GM12878 (cell line): Measurements from ENCODE around the gene SH3YL1.

ENCODE experiments used
- KLF5 ChIP-seq: fragments of 450-650 bp; IDR thresholded peaks from 2 replicates; pipeline ENCODE4 v1.6.1; 2014; ENCODE audit warnings: mild to moderate bottlenecking; ENCODE audit not compliant: partially characterized antibody
- POLR2AphosphoS5 ChIP-seq: IDR thresholded peaks from 2 replicates; pipeline ENCODE4 v1.6.1; 2011; ENCODE audit warnings: mild to moderate bottlenecking, low read length, inconsistent platforms
- RCOR1 ChIP-seq: conservative IDR thresholded peaks from 2 replicates; pipeline ENCODE4 v1.6.1; 2012; ENCODE audit warnings: low read depth, low read length, improper control_type of control experiment
- RUNX3 ChIP-seq: IDR thresholded peaks from 2 replicates; pipeline ENCODE4 v1.6.1; 2012; ENCODE audit warnings: low read length, inconsistent platforms
- SIN3A ChIP-seq: IDR thresholded peaks from 2 replicates; pipeline ENCODE4 v1.6.1; 2012; ENCODE audit warnings: low read depth, low read length, improper control_type of control experiment
- TF ChIP-seq, protein P1 (sequence below), 3 experiments: IDR thresholded peaks in 2 of 3; conservative IDR thresholded peaks in 1 of 3; 2 replicates each; pipeline ENCODE4 v1.5.1; 2011; ENCODE audit warnings: low read depth in 3 of 3, low read length in 3 of 3, mild to moderate bottlenecking in 3 of 3, control low read depth in 2 of 3, moderate library complexity in 2 of 3, inconsistent platforms in 1 of 3, mixed read lengths in 1 of 3; ENCODE audit not compliant: control insufficient read depth in 2 of 3, insufficient read depth in 1 of 3; ENCODE audit errors: extremely low read depth in 1 of 3
- TF ChIP-seq, protein P2 (sequence below): IDR thresholded peaks from 2 replicates; pipeline ENCODE4 v1.6.1; 2011; ENCODE audit warnings: low read depth, low read length, improper control_type of control experiment, borderline replicate concordance

- TF ChIP-seq, protein P1, sequence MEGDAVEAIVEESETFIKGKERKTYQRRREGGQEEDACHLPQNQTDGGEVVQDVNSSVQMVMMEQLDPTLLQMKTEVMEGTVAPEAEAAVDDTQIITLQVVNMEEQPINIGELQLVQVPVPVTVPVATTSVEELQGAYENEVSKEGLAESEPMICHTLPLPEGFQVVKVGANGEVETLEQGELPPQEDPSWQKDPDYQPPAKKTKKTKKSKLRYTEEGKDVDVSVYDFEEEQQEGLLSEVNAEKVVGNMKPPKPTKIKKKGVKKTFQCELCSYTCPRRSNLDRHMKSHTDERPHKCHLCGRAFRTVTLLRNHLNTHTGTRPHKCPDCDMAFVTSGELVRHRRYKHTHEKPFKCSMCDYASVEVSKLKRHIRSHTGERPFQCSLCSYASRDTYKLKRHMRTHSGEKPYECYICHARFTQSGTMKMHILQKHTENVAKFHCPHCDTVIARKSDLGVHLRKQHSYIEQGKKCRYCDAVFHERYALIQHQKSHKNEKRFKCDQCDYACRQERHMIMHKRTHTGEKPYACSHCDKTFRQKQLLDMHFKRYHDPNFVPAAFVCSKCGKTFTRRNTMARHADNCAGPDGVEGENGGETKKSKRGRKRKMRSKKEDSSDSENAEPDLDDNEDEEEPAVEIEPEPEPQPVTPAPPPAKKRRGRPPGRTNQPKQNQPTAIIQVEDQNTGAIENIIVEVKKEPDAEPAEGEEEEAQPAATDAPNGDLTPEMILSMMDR (IDR thresholded peaks at IDR 0.05 in 2 of 3, conservative IDR thresholded peaks at IDR 0.05 in 1 of 3; ENCODE audit: control insufficient read depth in 2 of 3, extremely low read depth in 1 of 3, insufficient read depth in 1 of 3, low read depth in 3 of 3, low read length in 3 of 3) = no peak
- TF ChIP-seq RCOR1 (no peak), RUNX3 (no peak), KLF5 (no peak), SIN3A (no peak), POLR2AphosphoS5 (no peak)
- TF ChIP-seq, protein P2, sequence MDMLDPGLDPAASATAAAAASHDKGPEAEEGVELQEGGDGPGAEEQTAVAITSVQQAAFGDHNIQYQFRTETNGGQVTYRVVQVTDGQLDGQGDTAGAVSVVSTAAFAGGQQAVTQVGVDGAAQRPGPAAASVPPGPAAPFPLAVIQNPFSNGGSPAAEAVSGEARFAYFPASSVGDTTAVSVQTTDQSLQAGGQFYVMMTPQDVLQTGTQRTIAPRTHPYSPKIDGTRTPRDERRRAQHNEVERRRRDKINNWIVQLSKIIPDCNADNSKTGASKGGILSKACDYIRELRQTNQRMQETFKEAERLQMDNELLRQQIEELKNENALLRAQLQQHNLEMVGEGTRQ = no peak
Measured at GRCh38 chr2:211486-212184, 52.2 kb downstream of the SH3YL1 start.
